PC-3 (cell line): ENCODE results near the gene KRTAP13-2. TPM values are rescaled to one million over a fixed set of nuclear protein-coding genes. Genes with fewer than 3 reads are reported as not detected.
A peak's percentile ranks its signal among the peaks of the same experiment; 100 is the strongest.

Source experiments
- ATAC-seq: fragments of 200-7000 bp; cut with Tn5 transposase; 2 replicates; pipeline ENCODE4 v1.9.1; 2020; ENCODE audit warnings: mild to moderate bottlenecking, moderate library complexity
- BruUV-seq: library from RNA; stranded (reverse); fragments of 400-500 nt; replicated peaks from 2 replicates; lab custom pipeline; 2021; lab: Mats Ljungman, UMichigan
- CTCF ChIA-PET: fragments of 300-600 bp; sonication (Branson Sonifier 250); formaldehyde crosslinking; loops from one replicate; lab custom pipeline; 2022; ENCODE audit warnings: antibody characterized with exemption; lab: Charles Lee
- POLR2A ChIA-PET: fragments of 300-600 bp; sonication (Branson Sonifier 250); formaldehyde crosslinking; loops from one replicate; lab custom pipeline; 2022; ENCODE audit warnings: antibody characterized with exemption; ENCODE audit not compliant: unreplicated experiment; lab: Charles Lee
- DNase-seq: peaks from one replicate; pipeline ENCODE4 v3.0.0-alpha.2; 2015
- H2AFZ ChIP-seq: fragments of 300-600 bp; sonication (generic); 2 replicates; pipeline ENCODE4 v1.6.0; 2016; ENCODE audit warnings: antibody characterized with exemption, low read length
- H3F3A ChIP-seq: fragments of 300-600 bp; sonication (generic); one replicate; pipeline ENCODE4 v1.6.0; 2017; ENCODE audit warnings: antibody characterized with exemption, low read length, control low read depth, mild to moderate bottlenecking; ENCODE audit not compliant: unreplicated experiment
- H3K27ac ChIP-seq: fragments of 300-600 bp; sonication (generic); 2 replicates; pipeline ENCODE4 v1.5.1; 2016; ENCODE audit warnings: mild to moderate bottlenecking, low read length
- H3K27me3 ChIP-seq: fragments of 300-600 bp; sonication (generic); 2 replicates; pipeline ENCODE4 v1.6.1; 2016; ENCODE audit warnings: low read length, mixed read lengths
- H3K36me3 ChIP-seq: fragments of 300-600 bp; sonication (generic); 2 replicates; pipeline ENCODE4 v1.6.1; 2016; ENCODE audit warnings: low read depth, mixed run types, low read length, mixed read lengths
- H3K4me1 ChIP-seq: fragments of 300-600 bp; sonication (generic); 2 replicates; pipeline ENCODE4 v1.5.1; 2016; ENCODE audit warnings: low read length; ENCODE audit not compliant: insufficient read depth
- H3K4me2 ChIP-seq: fragments of 300-600 bp; sonication (generic); 2 replicates; pipeline ENCODE4 v1.6.0; 2016; ENCODE audit warnings: low read length
- H3K4me3 ChIP-seq: fragments of 300-600 bp; sonication (generic); 2 replicates; pipeline ENCODE4 v1.5.1; 2016; ENCODE audit warnings: mild to moderate bottlenecking, low read length, mixed read lengths
- H3K79me2 ChIP-seq: fragments of 300-600 bp; sonication (generic); 2 replicates; pipeline ENCODE4 v1.6.1; 2017; ENCODE audit warnings: low read length, mixed read lengths
- H3K9ac ChIP-seq: fragments of 300-600 bp; sonication (generic); 2 replicates; pipeline ENCODE4 v1.6.0; 2016; ENCODE audit warnings: mild to moderate bottlenecking, low read length
- H3K9me2 ChIP-seq: fragments of 300-600 bp; sonication (generic); replicated peaks from 2 replicates; pipeline ENCODE4 v1.6.1; 2016; ENCODE audit warnings: mixed run types, low read length, mixed read lengths
- H3K9me3 ChIP-seq: fragments of 300-600 bp; sonication (generic); 2 replicates; pipeline ENCODE4 v1.6.1; 2016; ENCODE audit warnings: low read length, mixed read lengths
- H4K20me1 ChIP-seq: fragments of 300-600 bp; sonication (generic); 2 replicates; pipeline ENCODE4 v1.6.1; 2016; ENCODE audit warnings: low read length, mixed read lengths
- EZH2 ChIP-seq: fragments of 300-600 bp; sonication (generic); IDR thresholded peaks from one replicate; pipeline ENCODE4 v1.6.1; 2017; ENCODE audit warnings: antibody characterized with exemption, mild to moderate bottlenecking, low read length; ENCODE audit not compliant: unreplicated experiment
- EZH2phosphoT487 ChIP-seq: fragments of 300-600 bp; sonication (generic); IDR thresholded peaks from 2 replicates; pipeline ENCODE4 v1.6.1; 2018; ENCODE audit warnings: mild to moderate bottlenecking, antibody characterized with exemption, low read length, borderline replicate concordance
- intact Hi-C: fragments of 100-400 bp; cut with micrococcal nuclease; formaldehyde crosslinking; loops from 2 replicates; pipeline ENCODE4 v1.9.0; 2023
- total RNA-seq: library from RNA; depleted of rRNA; stranded (reverse); fragments of >200 nt; gene quantifications from 2 replicates; pipeline ENCODE4 v1.2.3, GENCODE V29; 2014
- TF ChIP-seq, protein P1 (sequence below): fragments of 300-600 bp; sonication (generic); conservative IDR thresholded peaks from 2 replicates; pipeline ENCODE4 v1.5.1; 2017; ENCODE audit warnings: antibody characterized with exemption, low read depth, mild to moderate bottlenecking, low read length

The KRTAP13-2 gene
- total RNA-seq, 1 experiment from 2014 or later: not detected

DNA sequence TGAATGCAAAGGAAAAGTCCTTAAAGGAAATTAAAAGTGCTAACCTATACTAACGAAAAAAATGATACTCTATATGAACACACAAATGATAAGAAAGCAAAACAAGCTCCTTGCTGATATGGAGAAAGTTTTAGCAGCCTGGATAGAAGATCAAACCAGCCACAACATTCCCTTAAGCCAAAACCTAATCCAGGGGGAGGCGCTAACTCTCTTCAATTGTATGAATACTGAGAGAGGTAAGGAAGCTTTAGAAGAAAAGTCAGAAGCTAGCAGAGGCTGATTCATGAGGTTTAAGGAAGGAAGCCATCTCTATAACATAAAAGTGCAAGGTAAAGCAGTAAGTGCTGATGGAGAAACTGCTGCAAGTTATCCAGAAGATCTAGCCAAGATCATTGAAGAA is 27.1 kb downstream of the KRTAP13-2 start:
- H3K9ac ChIP-seq: no peak overlapping the region
- no peak overlapping the region for H3K4me3 ChIP-seq
- H3K27me3 ChIP-seq: peaks cover 10% of the 10 kb centered on the region; the same call in 1 of the 2 replicates
- peaks cover 3% of the 10 kb centered on the region; the same call in 1 of the 2 replicates for H3K4me1 ChIP-seq
- POLR2A ChIA-PET: interaction anchor here (0.6 kb wide), 1 partner anchor 25 kb away, joined by 3 read pairs; no protein-coding TSS in a partner anchor
- H2AFZ ChIP-seq: no peak overlapping the region
- intact Hi-C loops: loop anchor here (10.0 kb wide), 1 partner anchor 160 kb away; the partner anchor contains the start of gene KRTAP19-5
- no peaks in the 10 kb centered on the region for H3K79me2 ChIP-seq
- TF ChIP-seq EZH2 (no peak), EZH2phosphoT487 (no peak)
- TF ChIP-seq, protein P1, sequence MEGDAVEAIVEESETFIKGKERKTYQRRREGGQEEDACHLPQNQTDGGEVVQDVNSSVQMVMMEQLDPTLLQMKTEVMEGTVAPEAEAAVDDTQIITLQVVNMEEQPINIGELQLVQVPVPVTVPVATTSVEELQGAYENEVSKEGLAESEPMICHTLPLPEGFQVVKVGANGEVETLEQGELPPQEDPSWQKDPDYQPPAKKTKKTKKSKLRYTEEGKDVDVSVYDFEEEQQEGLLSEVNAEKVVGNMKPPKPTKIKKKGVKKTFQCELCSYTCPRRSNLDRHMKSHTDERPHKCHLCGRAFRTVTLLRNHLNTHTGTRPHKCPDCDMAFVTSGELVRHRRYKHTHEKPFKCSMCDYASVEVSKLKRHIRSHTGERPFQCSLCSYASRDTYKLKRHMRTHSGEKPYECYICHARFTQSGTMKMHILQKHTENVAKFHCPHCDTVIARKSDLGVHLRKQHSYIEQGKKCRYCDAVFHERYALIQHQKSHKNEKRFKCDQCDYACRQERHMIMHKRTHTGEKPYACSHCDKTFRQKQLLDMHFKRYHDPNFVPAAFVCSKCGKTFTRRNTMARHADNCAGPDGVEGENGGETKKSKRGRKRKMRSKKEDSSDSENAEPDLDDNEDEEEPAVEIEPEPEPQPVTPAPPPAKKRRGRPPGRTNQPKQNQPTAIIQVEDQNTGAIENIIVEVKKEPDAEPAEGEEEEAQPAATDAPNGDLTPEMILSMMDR: 0 out of 2 replicates have a peak, but pooled peaks have one; percentile 15
- H3K9me3 ChIP-seq: 0 out of 2 replicates have a peak, but pooled peaks cover 3% of the 10 kb centered on the region
- CTCF ChIA-PET: interaction anchor here (0.8 kb wide), 1 partner anchor 92 kb away, joined by 3 read pairs; no protein-coding TSS in a partner anchor
- no peaks in the 10 kb centered on the region for H4K20me1 ChIP-seq
- BruUV-seq: no TSS peak
- no peak overlapping the region for H3K4me2 ChIP-seq
- DNase-seq: no peak
- no peaks in the 10 kb centered on the region for H3F3A ChIP-seq
- no peaks in the 10 kb centered on the region for H3K36me3 ChIP-seq
- no peak for ATAC-seq
- H3K9me2 ChIP-seq: no peaks in the 10 kb centered on the region
- no peak overlapping the region for H3K27ac ChIP-seq

DNA sequence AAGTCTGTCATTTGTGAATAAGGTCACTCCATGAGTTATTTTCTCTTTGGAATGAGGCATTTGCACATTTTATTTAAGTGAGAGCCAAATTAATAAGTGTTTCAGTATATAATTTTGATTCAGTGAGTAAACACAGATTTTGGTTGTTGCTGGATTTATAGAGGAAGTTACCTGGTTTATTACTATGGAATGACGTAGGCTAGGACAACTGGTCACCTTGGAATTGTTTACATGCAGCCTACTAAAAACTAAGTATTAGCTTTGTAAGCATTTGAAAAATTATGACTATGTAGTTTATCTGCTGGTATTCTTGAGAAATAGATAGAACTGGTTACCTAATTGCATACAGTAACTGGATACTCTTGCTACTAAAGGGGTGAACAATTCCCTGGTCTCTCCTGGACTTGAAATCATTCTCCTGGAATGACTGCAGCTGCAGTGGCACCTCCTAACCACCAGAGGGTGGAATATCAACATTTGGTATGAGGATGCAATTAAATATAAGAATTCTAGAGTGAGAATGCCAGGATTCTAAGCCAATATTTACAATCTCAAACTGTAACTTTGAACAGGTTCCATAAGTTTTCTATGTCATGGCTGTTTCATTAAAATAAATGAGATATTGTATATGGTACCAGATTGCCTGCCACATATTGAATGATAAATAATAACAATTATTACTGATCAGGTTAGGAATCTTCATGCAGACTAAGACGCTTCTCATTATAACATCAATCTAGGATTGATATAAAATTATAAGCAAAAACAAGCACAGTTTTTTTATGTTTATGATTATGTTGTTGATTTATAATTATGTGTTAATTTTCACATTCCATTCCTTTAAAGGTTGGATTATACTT is 31.1 kb downstream of the KRTAP13-2 start:
- 0 out of 2 replicates have a peak, but pooled peaks cover 3% of the 10 kb centered on the region for H3K9me3 ChIP-seq
- H4K20me1 ChIP-seq: no peaks in the 10 kb centered on the region
- H3K27me3 ChIP-seq: peaks cover 10% of the 10 kb centered on the region; the same call in 1 of the 2 replicates
- no peaks in the 10 kb centered on the region for H3F3A ChIP-seq
- intact Hi-C loops: loop anchor here (1.0 to 10.0 kb wide), 5 partner anchors 68 to 745 kb away; partner anchors contain the start of gene KRTAP19-5
- H3K9me2 ChIP-seq: no peaks in the 10 kb centered on the region
- H3K9ac ChIP-seq: no peak overlapping the region
- no peak for TF ChIP-seq EZH2phosphoT487
- TF ChIP-seq, protein P1: peak; percentile 96
- H3K4me3 ChIP-seq: no peak overlapping the region
- DNase-seq: peak; percentile 83
- peak overlapping the region; percentile 78 for H3K27ac ChIP-seq
- H3K36me3 ChIP-seq: no peaks in the 10 kb centered on the region
- peaks cover 19% of the 10 kb centered on the region for H3K4me1 ChIP-seq
- H3K79me2 ChIP-seq: no peaks in the 10 kb centered on the region
- H3K4me2 ChIP-seq: no peak overlapping the region
- ATAC-seq: peak; percentile 82
- H2AFZ ChIP-seq: no peak overlapping the region
- CTCF ChIA-PET: no interaction called here
- POLR2A ChIA-PET: no interaction called here
- BruUV-seq: no TSS peak
